Thyroid gland (tissue), 4 donors: ENCODE measurements around the gene CDK9. TPM values are rescaled to one million over a fixed set of nuclear protein-coding genes. Genes with fewer than 3 reads are reported as not detected.

Experiments used
- DNase-seq, 2 donors: peaks; one replicate each; pipeline ENCODE4 v3.0.0-alpha.2; 2019
- H3K27ac ChIP-seq, 3 donors: fragments of 200-600 bp; sonication (generic); 1 replicate in 2 of 3; 2 replicates in 1 of 3; pipeline ENCODE4 v1.5.1; 2016 to 2019; ENCODE audit warnings: mild to moderate bottlenecking in 1 of 3, moderate library complexity in 1 of 3
- H3K27me3 ChIP-seq: fragments of 200-600 bp; sonication (generic); one replicate; pipeline ENCODE4 v1.5.1; 2019
- H3K36me3 ChIP-seq, 2 donors: fragments of 200-600 bp; sonication (generic); one replicate each; pipeline ENCODE4 v1.5.1; 2016 to 2019
- H3K4me1 ChIP-seq, 2 donors: fragments of 200-600 bp; sonication (generic); one replicate each; pipeline ENCODE4 v1.5.1; 2017 to 2019
- H3K4me3 ChIP-seq, 3 donors: fragments of 200-600 bp; sonication (generic); replicated peaks in 1 of 3; 1 replicate in 2 of 3; 2 replicates in 1 of 3; pipeline ENCODE4 v1.5.1; 2016; ENCODE audit warnings: mild to moderate bottlenecking in 1 of 3
- H3K9me3 ChIP-seq: fragments of 200-600 bp; sonication (generic); one replicate; pipeline ENCODE4 v1.5.1; 2017
- CTCF ChIP-seq, 6 experiments: fragments of 200-600 bp in 3 of 6; fragments of 450-650 bp in 3 of 6; sonication (generic) in 3 of 6; IDR thresholded peaks; one replicate each; pipeline ENCODE4 v1.5.1; 2016 to 2019; ENCODE audit warnings: antibody characterized with exemption in 6 of 6, mild to moderate bottlenecking in 2 of 6, inconsistent platforms in 1 of 6, moderate library complexity in 1 of 6
- POLR2A ChIP-seq, 2 donors: fragments of 450-650 bp; IDR thresholded peaks; one replicate each; pipeline ENCODE4 v1.6.1; 2017; ENCODE audit warnings: antibody characterized with exemption in 2 of 2, mild to moderate bottlenecking in 2 of 2, moderate library complexity in 1 of 2
- WGBS, 2 donors: methylation state at CpG; one replicate each; pipeline ENCODE4 v1.1.5; 2017; 5-methylcytosine and 5-hydroxymethylcytosine counted together
- intact Hi-C: fragments of 100-400 bp; cut with DNase I; formaldehyde crosslinking; loops from one replicate; pipeline ENCODE4 v1.15.1; 2023
- total RNA-seq, 4 donors: library from RNA; depleted of rRNA; stranded (reverse); fragments of >200 nt; gene quantifications; one replicate each; pipeline ENCODE4 v1.2.3, GENCODE V29; 2016

Gene CDK9
- total RNA-seq, 4 donors from 2014 or later: 47.5 to 85.2 (median 78.3) TPM

DNA sequence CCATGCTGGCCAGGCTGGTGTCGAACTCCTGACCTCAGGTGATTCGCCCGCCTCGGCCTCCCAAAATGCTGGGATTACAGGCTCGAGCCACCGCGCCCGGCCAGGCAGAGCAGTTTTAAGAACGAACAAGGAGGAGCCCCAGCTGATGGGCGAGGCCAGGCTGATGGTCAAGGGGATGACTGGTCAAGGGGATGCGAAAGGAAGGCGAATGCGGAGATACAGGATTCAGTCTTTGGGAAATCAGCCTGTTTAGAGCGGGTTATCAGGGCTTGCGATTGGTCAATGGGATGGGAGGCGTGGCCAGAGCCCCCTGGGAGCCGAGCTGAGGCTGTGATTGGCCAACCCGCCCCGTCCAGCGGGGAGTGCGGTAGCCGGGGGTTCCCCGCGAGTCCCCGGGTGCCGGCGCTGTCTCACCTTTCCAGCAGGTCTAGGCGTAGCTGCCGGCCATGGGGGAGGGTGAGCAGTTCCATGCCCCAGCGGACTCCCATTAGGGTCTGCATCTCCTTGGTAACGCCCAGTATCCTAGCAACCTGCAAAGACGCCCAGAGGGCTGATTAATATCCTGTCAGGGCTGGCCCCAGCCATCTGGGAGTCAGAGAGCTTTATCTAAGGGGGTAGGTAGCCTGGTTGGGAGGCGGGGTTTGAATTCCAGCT lies 43.3 kb upstream of the CDK9 start:
- TF ChIP-seq CTCF (IDR thresholded peaks at IDR 0.05): no peak
- no peak for TF ChIP-seq POLR2A (IDR thresholded peaks at IDR 0.05)
- H3K36me3 ChIP-seq: peaks cover 0 to 18% of the 10 kb centered on the region in 2 donors
- peaks cover 7% of the 10 kb centered on the region in 2 donors for H3K4me1 ChIP-seq
- no peak for DNase-seq
- no peak overlapping the region for H3K27ac ChIP-seq
- no peak overlapping the region for H3K4me3 ChIP-seq
- H3K27me3 ChIP-seq: no peaks in the 10 kb centered on the region
- no peaks in the 10 kb centered on the region for H3K9me3 ChIP-seq
- WGBS, 2 donors: 37 to 40% methylated on average over 32 to 33 of the region's 33 CpGs
- intact Hi-C loops: no loop called here

DNA sequence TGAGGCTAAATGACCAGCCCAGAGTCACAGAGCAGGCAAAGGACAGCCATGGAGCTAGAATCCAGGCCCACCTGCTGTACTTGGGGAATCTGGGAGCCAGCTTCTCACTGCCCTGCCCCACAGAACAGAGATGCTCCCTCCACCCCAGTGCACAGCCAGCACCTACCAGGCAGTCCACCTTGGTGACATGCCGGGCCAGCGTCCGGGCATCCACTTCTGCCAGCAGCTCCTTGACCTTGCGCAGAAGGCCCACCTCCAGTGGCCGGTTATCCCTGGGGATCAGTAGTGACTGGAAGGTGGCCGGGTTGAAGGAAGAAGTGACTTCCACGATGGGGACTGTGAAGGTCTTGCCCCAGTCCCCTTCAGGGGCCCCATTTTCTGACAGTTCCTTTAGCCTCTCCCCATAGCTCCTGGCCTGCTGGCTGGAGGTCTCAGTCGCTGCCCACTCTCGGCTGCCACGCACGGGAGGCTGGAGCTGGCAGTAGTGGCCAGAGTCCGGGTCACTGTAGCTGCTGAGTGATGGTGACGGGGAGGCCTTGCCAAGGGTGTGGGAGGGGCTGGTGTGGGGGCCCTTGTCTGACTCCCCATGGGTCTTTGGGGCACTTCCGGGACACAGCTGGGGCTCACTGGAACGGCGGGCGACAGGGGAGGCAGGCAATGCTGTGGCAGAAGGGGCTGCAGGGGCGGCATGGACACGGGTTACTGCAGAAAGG lies 41.3 kb upstream of the CDK9 start:
- H3K27me3 ChIP-seq: no peaks in the 10 kb centered on the region
- no peak overlapping the region for H3K4me3 ChIP-seq
- H3K27ac ChIP-seq: no peak overlapping the region
- peaks cover 0 to 18% of the 10 kb centered on the region in 2 donors for H3K36me3 ChIP-seq
- no peak for DNase-seq
- intact Hi-C loops: no loop called here
- peaks cover 7% of the 10 kb centered on the region in 2 donors for H3K4me1 ChIP-seq
- H3K9me3 ChIP-seq: no peaks in the 10 kb centered on the region
- 88 to 96% methylated on average over 15 to 18 of the region's 19 CpGs for WGBS, 2 donors
- TF ChIP-seq CTCF (IDR thresholded peaks at IDR 0.05) (no peak), POLR2A (IDR thresholded peaks at IDR 0.05) (no peak)

DNA sequence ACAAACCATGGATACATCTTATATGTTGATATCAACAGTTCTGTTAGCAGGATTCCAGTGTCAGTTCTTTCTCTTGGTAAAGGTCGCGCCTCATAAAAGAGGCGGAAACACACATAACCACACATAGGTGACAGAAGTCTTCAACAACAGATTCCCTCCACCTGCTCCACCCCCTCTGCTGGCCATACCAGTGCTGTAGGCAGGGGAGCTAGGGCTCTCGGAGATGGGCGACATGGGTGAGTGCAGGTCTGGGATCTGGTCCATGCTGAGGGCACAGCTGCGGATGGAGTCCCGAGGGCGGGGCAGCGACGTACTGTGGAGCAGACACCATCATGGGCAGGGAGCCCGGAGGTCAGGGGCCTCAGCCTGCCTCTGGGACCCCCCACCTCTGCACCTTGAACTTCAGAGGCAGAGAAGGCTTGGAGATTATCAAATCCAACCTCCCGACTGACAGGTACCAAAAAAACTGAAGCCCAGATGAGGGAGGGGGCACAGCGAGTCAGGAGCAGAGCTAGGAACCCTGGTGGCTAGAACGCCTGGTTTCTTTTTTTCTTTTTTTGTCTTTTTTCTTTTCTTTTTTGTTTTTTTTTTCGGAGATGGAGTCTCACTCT lies 38.8 kb upstream of the CDK9 start:
- 62 to 67% methylated on average over 10 to 15 of the region's 15 CpGs for WGBS, 2 donors
- DNase-seq: no peak

GRCh38 chr9:127749090-127749787 lies 36.6 kb upstream of the CDK9 start:
- no peak overlapping the region for H3K4me3 ChIP-seq
- H3K4me1 ChIP-seq: peaks cover 0 to 1% of the 10 kb centered on the region in 2 donors
- no peak for DNase-seq
- intact Hi-C loops: no loop called here
- no peaks in the 10 kb centered on the region for H3K27me3 ChIP-seq
- 89 to 94% methylated on average over 22 to 26 of the region's 26 CpGs for WGBS, 2 donors
- no peak overlapping the region for H3K27ac ChIP-seq
- H3K36me3 ChIP-seq: peaks cover 0 to 6% of the 10 kb centered on the region in 2 donors
- TF ChIP-seq POLR2A (IDR thresholded peaks at IDR 0.05) (no peak), CTCF (IDR thresholded peaks at IDR 0.05) (no peak)
- no peaks in the 10 kb centered on the region for H3K9me3 ChIP-seq

More for the DNA sequence above, 38.8 kb upstream of the CDK9 start:
- Histone ChIP-seq H3K4me1 (peaks cover 2% of the 10 kb centered on the region in 2 donors), H3K9me3 (no peaks in the 10 kb centered on the region), H3K27ac (no peak overlapping the region), H3K27me3 (no peaks in the 10 kb centered on the region), H3K36me3 (peaks cover 0 to 15% of the 10 kb centered on the region in 2 donors), H3K4me3 (no peak overlapping the region)
- intact Hi-C loops: no loop called here
- TF ChIP-seq POLR2A (IDR thresholded peaks at IDR 0.05) (no peak), CTCF (IDR thresholded peaks at IDR 0.05) (no peak)
